Activated B cell treated with CpG ODN at 0.5 μM for 24 hours (primary cell): ENCODE data around the gene CIART. TPM values are rescaled to one million over a fixed set of nuclear protein-coding genes. Genes with fewer than 3 reads are reported as not detected.
A peak's percentile ranks its signal among the peaks of the same experiment; 100 is the strongest.
"Not testable (repeated sequence)": the region's sequence is repeated elsewhere in the genome, so short reads cannot be mapped to it uniquely, and the experiment has no call there.

ENCODE experiments used
- ATAC-seq: fragments of 200-7000 bp; cut with Tn5 transposase; one replicate; pipeline ENCODE4 v1.10.0; 2021; ENCODE audit warnings: low read depth, mild to moderate bottlenecking, moderate library complexity
- CTCF ChIA-PET: fragments of 350-600 bp; sonication (Branson Sonifier 250); formaldehyde crosslinking; loops from one replicate; lab custom pipeline; 2021; ENCODE audit warnings: antibody characterized with exemption; lab: Charles Lee
- POLR2A ChIA-PET: fragments of 350-600 bp; sonication (Branson Sonifier 250); formaldehyde crosslinking; loops from one replicate; lab custom pipeline; 2021; ENCODE audit warnings: antibody characterized with exemption; lab: Charles Lee
- DNase-seq: peaks from one replicate; pipeline ENCODE4 v3.0.0; 2022
- H3K27ac Mint-ChIP-seq: one replicate; pipeline ENCODE4 v1.8.0; 2020; ENCODE audit warnings: mixed read lengths
- H3K27me3 Mint-ChIP-seq: one replicate; pipeline ENCODE4 v1.8.0; 2021; ENCODE audit warnings: mixed read lengths
- H3K36me3 Mint-ChIP-seq: one replicate; pipeline ENCODE4 v1.8.0; 2021; ENCODE audit warnings: low read depth, mixed read lengths
- H3K4me1 Mint-ChIP-seq: one replicate; pipeline ENCODE4 v1.8.0; 2021; ENCODE audit warnings: mixed read lengths
- H3K4me3 Mint-ChIP-seq: one replicate; pipeline ENCODE4 v1.8.0; 2020; ENCODE audit warnings: mild to moderate bottlenecking, mixed read lengths
- H3K9me3 Mint-ChIP-seq: one replicate; pipeline ENCODE4 v1.8.0; 2020; ENCODE audit warnings: mixed read lengths
- intact Hi-C: fragments of 100-400 bp; cut with micrococcal nuclease; formaldehyde crosslinking; loops from one replicate; pipeline ENCODE4 v1.15.1; 2024
- total RNA-seq: library from RNA; stranded (reverse); gene quantifications from 2 replicates; pipeline ENCODE4 v1.2.3, GENCODE V29; 2022
- TF ChIP-seq, protein P1 (sequence below): fragments of 200-600 bp; IDR thresholded peaks from one replicate; pipeline ENCODE4 v1.8.0; 2022; ENCODE audit warnings: antibody characterized with exemption, mild to moderate bottlenecking

Gene CIART, protein sequence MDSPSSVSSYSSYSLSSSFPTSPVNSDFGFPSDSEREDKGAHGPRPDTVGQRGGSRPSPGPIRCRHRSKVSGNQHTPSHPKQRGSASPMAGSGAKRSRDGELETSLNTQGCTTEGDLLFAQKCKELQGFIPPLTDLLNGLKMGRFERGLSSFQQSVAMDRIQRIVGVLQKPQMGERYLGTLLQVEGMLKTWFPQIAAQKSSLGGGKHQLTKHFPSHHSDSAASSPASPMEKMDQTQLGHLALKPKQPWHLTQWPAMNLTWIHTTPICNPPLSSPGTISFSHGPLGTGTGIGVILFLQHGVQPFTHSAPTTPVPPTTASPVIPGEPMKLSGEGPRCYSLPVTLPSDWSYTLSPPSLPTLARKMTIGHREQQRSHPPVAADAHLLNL
- total RNA-seq = 0.20 and 1.0 TPM in 2 replicates

DNA sequence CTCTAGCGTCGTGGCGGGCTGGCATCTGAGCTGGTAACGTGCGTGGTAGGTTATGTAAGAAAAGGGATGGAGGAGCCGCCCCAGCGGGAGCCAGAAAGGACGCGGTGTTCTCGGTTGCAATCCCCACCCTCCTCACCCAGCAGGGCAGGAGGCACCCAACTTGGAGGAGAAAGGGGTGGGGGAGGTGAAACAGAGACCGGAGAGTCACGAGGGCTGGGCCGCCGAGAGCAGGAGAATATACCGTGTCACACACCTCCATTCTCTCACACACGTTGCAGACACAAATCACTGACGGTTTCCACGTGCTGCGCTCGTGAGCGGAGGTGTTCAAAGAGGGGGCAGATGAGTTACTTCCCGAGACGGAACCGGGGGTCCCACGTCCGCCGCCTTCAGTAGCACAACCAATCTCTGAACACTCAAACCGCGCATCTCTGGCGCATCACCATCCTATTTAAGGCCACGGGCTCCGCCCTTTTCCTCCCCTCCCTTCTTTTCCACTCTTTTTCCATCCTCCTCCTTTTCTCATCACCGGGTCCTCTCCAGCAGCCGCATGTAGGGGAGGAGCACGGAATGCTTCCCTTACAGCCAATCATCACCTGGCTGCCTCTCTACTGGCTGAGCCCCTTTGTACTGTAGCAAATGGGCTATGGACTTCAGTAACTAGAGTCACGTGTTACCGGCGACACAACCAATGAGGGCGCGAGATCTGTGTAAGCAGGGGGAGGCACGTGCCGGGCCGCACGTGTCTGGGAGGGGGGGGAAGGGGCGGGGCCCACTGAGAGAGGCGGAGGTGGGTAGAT lies at the start of gene CIART:
Gene CIART (plus strand): TSS at position 797 of the 800 bp plus-strand sequence. CDS start 714 bp downstream, outside the sequence.
- CTCF ChIA-PET = interaction anchor here (0.7 to 2.5 kb wide), 8 partner anchors 13 to 94 kb away, joined by 3 to 34 read pairs (median 4); partner anchors contain the start of genes APH1A and CA14
- peak; percentile 84 for ATAC-seq
- Mint-ChIP-seq H3K9me3 (peaks cover 4% of the 10 kb centered on the region), H3K4me3 (peak within 1 kb of the TSS; percentile 85), H3K4me1 (peaks cover 20% of the 10 kb centered on the region), H3K36me3 (no peaks in the 10 kb centered on the region), H3K27ac (peak within 1 kb of the TSS; percentile 67), H3K27me3 (peaks cover 3% of the 10 kb centered on the region)
- DNase-seq = peak; percentile 39
- POLR2A ChIA-PET = interaction anchor here (0.6 to 1.8 kb wide), 10 partner anchors 13 to 1173 kb away, joined by 3 to 9 read pairs (median 4); partner anchors contain the start of genes ANP32E, APH1A and RPRD2
- intact Hi-C loops = loop anchor here (1.0 to 5.0 kb wide), 7 partner anchors 11 to 215 kb away; partner anchors contain the start of genes ANP32E, APH1A, MRPS21 and PRPF3
- TF ChIP-seq, protein P1, sequence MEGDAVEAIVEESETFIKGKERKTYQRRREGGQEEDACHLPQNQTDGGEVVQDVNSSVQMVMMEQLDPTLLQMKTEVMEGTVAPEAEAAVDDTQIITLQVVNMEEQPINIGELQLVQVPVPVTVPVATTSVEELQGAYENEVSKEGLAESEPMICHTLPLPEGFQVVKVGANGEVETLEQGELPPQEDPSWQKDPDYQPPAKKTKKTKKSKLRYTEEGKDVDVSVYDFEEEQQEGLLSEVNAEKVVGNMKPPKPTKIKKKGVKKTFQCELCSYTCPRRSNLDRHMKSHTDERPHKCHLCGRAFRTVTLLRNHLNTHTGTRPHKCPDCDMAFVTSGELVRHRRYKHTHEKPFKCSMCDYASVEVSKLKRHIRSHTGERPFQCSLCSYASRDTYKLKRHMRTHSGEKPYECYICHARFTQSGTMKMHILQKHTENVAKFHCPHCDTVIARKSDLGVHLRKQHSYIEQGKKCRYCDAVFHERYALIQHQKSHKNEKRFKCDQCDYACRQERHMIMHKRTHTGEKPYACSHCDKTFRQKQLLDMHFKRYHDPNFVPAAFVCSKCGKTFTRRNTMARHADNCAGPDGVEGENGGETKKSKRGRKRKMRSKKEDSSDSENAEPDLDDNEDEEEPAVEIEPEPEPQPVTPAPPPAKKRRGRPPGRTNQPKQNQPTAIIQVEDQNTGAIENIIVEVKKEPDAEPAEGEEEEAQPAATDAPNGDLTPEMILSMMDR = no peak

DNA sequence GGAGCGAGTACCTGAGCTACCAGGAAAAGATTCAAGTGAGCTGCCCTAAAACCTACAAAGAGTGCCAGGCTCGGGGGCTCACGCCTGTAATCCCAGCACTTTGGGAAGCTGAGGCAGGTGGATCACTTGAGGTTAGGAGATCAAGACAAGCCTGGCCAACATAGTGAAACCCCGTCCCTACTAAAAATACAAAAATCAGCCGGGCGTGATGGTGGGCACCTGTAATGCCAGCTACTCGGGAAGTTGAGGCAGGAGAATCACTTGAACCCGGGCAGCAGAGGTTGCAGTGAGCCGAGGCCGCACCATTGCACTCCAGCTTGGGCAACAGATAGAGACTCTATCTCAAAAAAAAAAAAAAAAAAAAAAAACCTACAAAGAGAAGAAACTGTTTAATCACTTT lies 49.4 kb upstream of the CIART start:
- not testable (repeated sequence) for DNase-seq, ATAC-seq, H3K27me3 Mint-ChIP-seq, H3K27ac Mint-ChIP-seq, H3K9me3 Mint-ChIP-seq, H3K4me3 Mint-ChIP-seq
- Mint-ChIP-seq H3K4me1 (peaks cover 24% of the 10 kb centered on the region), H3K36me3 (peaks cover 30% of the 10 kb centered on the region)
- ChIA-PET POLR2A (interaction anchor here (0.6 to 2.7 kb wide), 12 partner anchors 8 to 410 kb away, joined by 7 to 28 read pairs (median 12); partner anchors contain the start of genes APH1A, PLEKHO1 and RPRD2), CTCF (interaction anchor here (1.5 kb wide), 1 partner anchor 48 kb away, joined by 3 read pairs; no protein-coding TSS in a partner anchor)
- intact Hi-C loops = loop anchor here (10.0 kb wide), 1 partner anchor 742 kb away; the partner anchor contains the start of gene CERS2

DNA sequence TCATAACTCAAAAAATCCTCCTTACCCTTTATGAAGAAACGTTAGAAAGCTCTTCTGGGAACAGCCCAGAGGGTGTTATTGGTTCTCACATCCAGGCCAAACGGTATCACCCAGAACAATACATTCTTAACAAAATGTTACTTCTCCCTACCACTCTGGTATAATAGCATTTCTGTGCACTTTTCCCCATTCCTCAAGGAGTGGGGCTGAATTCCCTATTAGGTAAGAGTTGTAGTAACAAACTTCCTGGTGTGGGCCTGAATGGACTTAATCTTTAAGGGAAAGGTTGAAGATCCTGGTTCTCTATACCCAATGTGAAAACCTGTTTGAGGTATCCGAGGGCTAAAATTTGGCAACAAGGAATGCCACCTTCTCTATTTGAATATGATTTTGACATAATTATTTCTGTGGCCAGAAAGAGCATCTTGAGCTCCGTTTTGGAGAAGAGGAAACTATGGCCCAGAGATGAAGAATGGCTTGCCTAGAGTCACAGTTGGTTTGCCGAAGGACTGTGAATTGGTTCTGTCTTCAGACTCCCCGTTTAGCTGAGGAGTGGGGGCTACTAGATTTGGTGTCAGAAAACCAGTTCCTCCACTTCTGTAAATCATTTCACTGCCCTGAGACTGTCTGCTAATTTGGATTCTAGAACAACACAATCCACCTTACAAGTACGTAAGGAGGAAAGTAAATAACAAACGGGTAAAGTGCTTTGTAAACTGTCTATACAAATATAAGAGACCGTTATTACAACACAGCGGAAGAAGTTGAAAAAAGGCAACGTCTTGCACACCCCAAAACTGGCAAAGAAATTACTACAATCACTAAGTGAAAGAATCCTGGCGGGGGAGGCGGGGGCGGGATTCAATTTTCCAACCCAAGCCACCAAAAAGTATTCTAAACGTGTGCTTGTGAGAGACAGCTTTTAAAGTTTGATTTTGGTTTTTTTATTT lies 48.7 kb upstream of the CIART start:
- no peak overlapping the region for H3K4me3 Mint-ChIP-seq
- ChIA-PET POLR2A (interaction anchor here (0.6 to 2.7 kb wide), 21 partner anchors 9 to 1166 kb away, joined by 3 to 28 read pairs (median 7); partner anchors contain the start of genes APH1A, CIART, PLEKHO1 and PRPF3), CTCF (interaction anchor here (1.0 to 1.5 kb wide), 2 partner anchors 47 to 48 kb away, joined by 3 to 5 read pairs; no protein-coding TSS in a partner anchor)
- H3K27ac Mint-ChIP-seq = no peak overlapping the region
- no peak for DNase-seq
- peaks cover 23% of the 10 kb centered on the region for H3K36me3 Mint-ChIP-seq
- H3K27me3 Mint-ChIP-seq = peaks cover 2% of the 10 kb centered on the region
- TF ChIP-seq, protein P1 = no peak
- ATAC-seq = no peak
- intact Hi-C loops = loop anchor here (1.0 to 10.0 kb wide), 3 partner anchors 73 to 741 kb away; partner anchors contain the start of gene CERS2
- H3K4me1 Mint-ChIP-seq = peaks cover 24% of the 10 kb centered on the region
- H3K9me3 Mint-ChIP-seq = no peaks in the 10 kb centered on the region

DNA sequence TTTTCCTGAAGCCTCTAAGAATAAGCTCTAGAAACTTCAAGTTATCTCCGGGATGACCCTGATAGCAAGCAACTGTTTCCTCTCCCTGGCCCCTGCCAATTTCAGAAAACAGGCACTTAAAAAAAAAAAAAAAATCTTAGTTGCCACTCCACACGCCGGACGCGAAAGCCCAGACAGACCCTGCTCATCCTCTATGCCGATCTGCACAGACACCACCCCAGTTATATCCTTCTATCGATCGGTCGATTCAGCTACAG lies 48.1 kb upstream of the CIART start:
- Mint-ChIP-seq H3K4me3 (no peak overlapping the region), H3K4me1 (peaks cover 22% of the 10 kb centered on the region), H3K27me3 (peaks cover 2% of the 10 kb centered on the region), H3K36me3 (peaks cover 18% of the 10 kb centered on the region), H3K9me3 (no peaks in the 10 kb centered on the region), H3K27ac (no peak overlapping the region)
- ChIA-PET CTCF (interaction anchor here (1.0 to 1.5 kb wide), 2 partner anchors 47 kb away, joined by 3 to 5 read pairs; no protein-coding TSS in a partner anchor), POLR2A (interaction anchor here (0.6 to 2.7 kb wide), 17 partner anchors 9 to 1165 kb away, joined by 3 to 28 read pairs (median 5); partner anchors contain the start of genes APH1A, CIART, PLEKHO1 and PRPF3)
- TF ChIP-seq, protein P1 = no peak
- no peak for DNase-seq
- intact Hi-C loops = loop anchor here (1.0 to 10.0 kb wide), 3 partner anchors 73 to 741 kb away; partner anchors contain the start of gene CERS2
- no peak for ATAC-seq
